DND-41 (cell line): ENCODE measurements around the gene TOE1.
A peak's percentile ranks its signal among the peaks of the same experiment; 100 is the strongest.

Source experiments
- EZH2 ChIP-seq: IDR thresholded peaks from 3 replicates; pipeline ENCODE4 v1.6.1; 2012; ENCODE audit warnings: borderline replicate concordance, low read depth, mild to moderate bottlenecking, moderate library complexity, low read length, inconsistent platforms; ENCODE audit not compliant: severe bottlenecking
- TF ChIP-seq, protein P1 (sequence below): IDR thresholded peaks from 2 replicates; pipeline ENCODE4 v1.5.1; 2012; ENCODE audit warnings: borderline replicate concordance, low read length, moderate library complexity, mild to moderate bottlenecking; ENCODE audit not compliant: poor library complexity, severe bottlenecking; ENCODE audit errors: extremely low read depth

DNA sequence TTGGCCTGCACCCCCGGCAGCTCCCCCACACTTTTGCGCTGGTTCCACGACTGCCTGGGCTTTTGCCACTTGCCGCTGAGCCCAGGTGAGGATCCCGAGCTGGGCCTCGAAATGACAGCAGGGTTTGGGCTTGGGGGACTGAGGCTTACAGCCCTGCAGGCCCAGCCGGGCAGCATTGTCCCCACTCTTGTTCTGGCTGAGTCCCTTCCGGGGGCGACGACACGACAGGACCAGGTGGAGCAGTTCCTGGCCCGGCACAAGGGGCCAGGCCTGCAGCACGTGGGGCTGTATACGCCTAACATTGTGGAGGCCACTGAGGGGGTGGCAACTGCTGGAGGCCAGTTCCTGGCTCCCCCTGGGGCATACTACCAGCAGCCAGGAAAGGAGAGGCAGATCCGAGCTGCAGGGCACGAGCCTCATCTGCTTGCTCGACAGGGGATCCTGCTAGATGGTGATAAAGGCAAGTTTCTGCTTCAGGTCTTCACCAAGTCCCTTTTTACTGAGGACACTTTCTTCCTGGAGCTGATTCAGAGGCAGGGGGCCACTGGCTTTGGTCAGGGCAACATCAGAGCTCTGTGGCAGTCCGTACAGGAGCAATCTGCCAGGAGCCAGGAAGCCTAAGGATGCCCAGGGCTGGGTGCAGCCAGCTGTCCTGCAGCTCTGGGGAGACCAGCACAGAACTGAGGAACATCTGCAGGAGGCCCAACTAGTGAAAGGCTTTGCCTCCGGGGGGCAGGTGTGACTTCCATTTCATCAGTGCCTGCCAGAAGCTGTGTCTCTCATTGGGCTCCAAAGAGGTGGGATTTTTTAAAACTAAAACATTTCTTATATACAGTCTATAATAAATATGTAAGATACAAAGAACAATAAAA lies 12.1 kb upstream of the TOE1 start:
- TF ChIP-seq, protein P1, sequence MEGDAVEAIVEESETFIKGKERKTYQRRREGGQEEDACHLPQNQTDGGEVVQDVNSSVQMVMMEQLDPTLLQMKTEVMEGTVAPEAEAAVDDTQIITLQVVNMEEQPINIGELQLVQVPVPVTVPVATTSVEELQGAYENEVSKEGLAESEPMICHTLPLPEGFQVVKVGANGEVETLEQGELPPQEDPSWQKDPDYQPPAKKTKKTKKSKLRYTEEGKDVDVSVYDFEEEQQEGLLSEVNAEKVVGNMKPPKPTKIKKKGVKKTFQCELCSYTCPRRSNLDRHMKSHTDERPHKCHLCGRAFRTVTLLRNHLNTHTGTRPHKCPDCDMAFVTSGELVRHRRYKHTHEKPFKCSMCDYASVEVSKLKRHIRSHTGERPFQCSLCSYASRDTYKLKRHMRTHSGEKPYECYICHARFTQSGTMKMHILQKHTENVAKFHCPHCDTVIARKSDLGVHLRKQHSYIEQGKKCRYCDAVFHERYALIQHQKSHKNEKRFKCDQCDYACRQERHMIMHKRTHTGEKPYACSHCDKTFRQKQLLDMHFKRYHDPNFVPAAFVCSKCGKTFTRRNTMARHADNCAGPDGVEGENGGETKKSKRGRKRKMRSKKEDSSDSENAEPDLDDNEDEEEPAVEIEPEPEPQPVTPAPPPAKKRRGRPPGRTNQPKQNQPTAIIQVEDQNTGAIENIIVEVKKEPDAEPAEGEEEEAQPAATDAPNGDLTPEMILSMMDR: peak; percentile 18
- no peak for TF ChIP-seq EZH2
